ENCODE results near the gene COA6. TPM values are rescaled to one million over a fixed set of nuclear protein-coding genes. Genes with fewer than 3 reads are reported as not detected.

The COA6 gene
- total and polyA plus RNA-seq, 2 of the 8 experiments (the other 6 are each of a cell fraction or from before 2014, with no cell fraction given), result 22.9 to 44.9 TPM

GRCh38 chr1:234402939-234403338 lies 29.7 kb downstream of the COA6 start:
- H3K79me2 ChIP-seq (ENCODE audit: control insufficient read depth in 1 of 2, insufficient read depth in 2 of 2, low read length in 2 of 2), result no peaks in the 10 kb centered on the region
- POLR2A ChIA-PET (ENCODE audit: partially characterized antibody), result no interaction called here
- H3K79me1 ChIP-seq (ENCODE audit: low read depth, low read length), result no peaks in the 10 kb centered on the region
- H2BK20ac ChIP-seq (ENCODE audit: low read length), result no peak overlapping the region
- no peak overlapping the region for H2BK12ac ChIP-seq (ENCODE audit: low read depth, low read length)
- no peaks in the 10 kb centered on the region for H3K9me3 ChIP-seq (ENCODE audit: insufficient read depth in 2 of 2, low read depth in 1 of 2, low read length in 1 of 2)
- H2BK120ac ChIP-seq (replicated peaks; ENCODE audit: low read depth, low read length), result no peak overlapping the region
- no peak overlapping the region for H3K4ac ChIP-seq (replicated peaks; ENCODE audit: insufficient read length, low read depth, low read length)
- H3K18ac ChIP-seq (ENCODE audit: extremely low read depth, low read length), result no peak overlapping the region
- H4K20me1 ChIP-seq (replicated peaks in 1 of 2; ENCODE audit: control insufficient read depth in 1 of 2, insufficient read depth in 2 of 2, low read length in 2 of 2), result peaks cover 0 to 2% of the 10 kb centered on the region in 2 experiments
- no peak overlapping the region for H4K91ac ChIP-seq (replicated peaks; ENCODE audit: insufficient read length, low read length)
- no peak overlapping the region for H2BK15ac ChIP-seq (ENCODE audit: low read length)
- WGBS, 2 experiments (ENCODE audit: extremely low coverage in 1 of 2, insufficient coverage in 1 of 2, insufficient read length in 1 of 2, insufficient replicate concordance in 2 of 2, low coverage in 1 of 2, low lambda C conversion rate in 2 of 2, missing lambda C conversion rate in 1 of 2), result 96 to 100% methylated on average over 1 to 3 of the region's 3 CpGs
- H3K56ac ChIP-seq (replicated peaks; ENCODE audit: insufficient read length, low read depth, low read length), result no peak overlapping the region
- no peak overlapping the region for H2AFZ ChIP-seq (ENCODE audit: low read length)
- H3K27me3 ChIP-seq (replicated peaks in 1 of 4; ENCODE audit: control insufficient read depth in 3 of 4, extremely low read depth in 1 of 4, insufficient read depth in 3 of 4, low read length in 3 of 4), result no peaks in the 10 kb centered on the region
- TF ChIP-seq NANOG (IDR thresholded peaks at IDR 0.05; ENCODE audit: insufficient read depth, low read depth, low read length, poor library complexity, severe bottlenecking), result no peak
- TF ChIP-seq TEAD4 (IDR thresholded peaks at IDR 0.05; ENCODE audit: low read depth, low read length), result no peak
- TF ChIP-seq SP4 (IDR thresholded peaks at IDR 0.05; ENCODE audit: low read length), result no peak
- no peak for TF ChIP-seq BACH1 (IDR thresholded peaks at IDR 0.05; ENCODE audit: low read length)
- no peak for TF ChIP-seq ASH2L (IDR thresholded peaks at IDR 0.05; ENCODE audit: low read length)
- no peak for TF ChIP-seq KDM4A (IDR thresholded peaks at IDR 0.05; ENCODE audit: low read depth, low read length, severe bottlenecking)
- TF ChIP-seq KDM1A (IDR thresholded peaks at IDR 0.05; ENCODE audit: borderline replicate concordance, low read length), result no peak
- no peak overlapping the region for H2AK5ac ChIP-seq (ENCODE audit: low read depth, low read length)
- no peaks in the 10 kb centered on the region for H3K23me2 ChIP-seq (ENCODE audit: low read depth, low read length)
- CTCF ChIA-PET (ENCODE audit: partially characterized antibody), result interaction anchor here (0.9 kb wide), 1 partner anchor 34 kb away, joined by 3 read pairs; no protein-coding TSS in a partner anchor
- no peak overlapping the region for H3K14ac ChIP-seq (ENCODE audit: insufficient read length)
- FAIRE-seq (no peak), DNase-seq (ENCODE audit: low read depth in 1 of 2, low spot score in 2 of 2) (no peak)
- H3K23ac ChIP-seq (ENCODE audit: insufficient read length), result no peak overlapping the region
- H3K27ac ChIP-seq (ENCODE audit: low read depth, low read length), result no peak overlapping the region
- H3K9ac ChIP-seq (replicated peaks in 1 of 4; ENCODE audit: extremely low read depth in 1 of 4, low read depth in 3 of 4, low read length in 3 of 4), result no peak overlapping the region
- H2BK5ac ChIP-seq (ENCODE audit: low read depth, low read length), result no peak overlapping the region
- H3K36me3 ChIP-seq (ENCODE audit: control insufficient read depth in 2 of 4, insufficient read depth in 4 of 4, low read length in 3 of 4), result no peaks in the 10 kb centered on the region; a peak in 2 of 8 replicates
- H3K4me2 ChIP-seq (ENCODE audit: insufficient read depth in 1 of 2, low read depth in 2 of 2, low read length in 2 of 2), result no peak overlapping the region
- H4K8ac ChIP-seq (ENCODE audit: extremely low read depth, insufficient read depth, low read length), result no peak overlapping the region
- no peak overlapping the region for H4K5ac ChIP-seq (ENCODE audit: insufficient read length, low read depth, low read length)
- no peak overlapping the region for H3K4me3 ChIP-seq (ENCODE audit: extremely low read depth in 1 of 4, insufficient read depth in 2 of 4, low read depth in 3 of 4, low read length in 4 of 4)
- H3K4me1 ChIP-seq (replicated peaks in 1 of 4; ENCODE audit: control insufficient read depth in 3 of 4, insufficient read depth in 4 of 4, low read length in 3 of 4), result no peaks in the 10 kb centered on the region

Measured in H1 (cell line).